Chondrocyte (in vitro differentiated cells): Measurements from ENCODE around the gene CDK6. TPM values are rescaled to one million over a fixed set of nuclear protein-coding genes. Genes with fewer than 3 reads are reported as not detected.

ENCODE experiments used
- DNase-seq: peaks from one replicate; pipeline ENCODE4 v3.0.0; 2021; ENCODE audit warnings: mixed read lengths, low spot score
- H3K27ac Mint-ChIP-seq: one replicate; pipeline ENCODE4 v1.8.0; 2021; ENCODE audit warnings: mild to moderate bottlenecking, moderate library complexity, mixed read lengths; ENCODE audit not compliant: unreplicated experiment
- H3K27me3 Mint-ChIP-seq: 2 replicates; pipeline ENCODE4 v1.8.0; 2021; ENCODE audit warnings: low read depth, mixed read lengths
- H3K36me3 Mint-ChIP-seq: 2 replicates; pipeline ENCODE4 v1.8.0; 2021; ENCODE audit warnings: low read depth, mixed read lengths
- H3K4me1 Mint-ChIP-seq: 2 replicates; pipeline ENCODE4 v1.8.0; 2021; ENCODE audit warnings: low read depth, mild to moderate bottlenecking, mixed read lengths
- H3K4me3 Mint-ChIP-seq: one replicate; pipeline ENCODE4 v1.8.0; 2021; ENCODE audit warnings: mild to moderate bottlenecking, moderate library complexity, mixed read lengths; ENCODE audit not compliant: unreplicated experiment
- H3K9me3 Mint-ChIP-seq: 2 replicates; pipeline ENCODE4 v1.8.0; 2021; ENCODE audit warnings: low read depth, mixed read lengths
- CTCF ChIP-seq: fragments of 200-600 bp; sonication (generic); IDR thresholded peaks from 2 replicates; pipeline ENCODE4 v1.5.0; 2021; ENCODE audit warnings: antibody characterized with exemption, mild to moderate bottlenecking, moderate library complexity
- total RNA-seq: library from RNA; stranded (reverse); gene quantifications from 3 replicates; pipeline ENCODE4 v1.2.1, GENCODE V29; 2021

CDK6 gene
- total RNA-seq, 1 donor from 2014 or later: 162 TPM

- peaks cover 46% of the 10 kb centered on the region for H3K4me1 Mint-ChIP-seq
- H3K4me3 Mint-ChIP-seq: no peak overlapping the region
- peaks cover 21% of the 10 kb centered on the region for H3K36me3 Mint-ChIP-seq
- H3K27ac Mint-ChIP-seq: no peak overlapping the region
- TF ChIP-seq CTCF: no peak
- H3K27me3 Mint-ChIP-seq: no peaks in the 10 kb centered on the region
- no peaks in the 10 kb centered on the region for H3K9me3 Mint-ChIP-seq
- DNase-seq: no peak
These were observed 213.7 kb downstream of the CDK6 start for GRCh38 chr7:92622685-92623084.

GRCh38 chr7:92622030-92622429, 214.3 kb downstream of the CDK6 start:
- peaks cover 21% of the 10 kb centered on the region for H3K36me3 Mint-ChIP-seq
- no peak for DNase-seq
- peaks cover 46% of the 10 kb centered on the region for H3K4me1 Mint-ChIP-seq
- H3K27me3 Mint-ChIP-seq: no peaks in the 10 kb centered on the region
- peak overlapping the region; percentile 85 for H3K27ac Mint-ChIP-seq
- H3K4me3 Mint-ChIP-seq: no peak overlapping the region
- no peak for TF ChIP-seq CTCF
- no peaks in the 10 kb centered on the region for H3K9me3 Mint-ChIP-seq

GRCh38 chr7:92621561-92622023, 214.8 kb downstream of the CDK6 start:
- Mint-ChIP-seq H3K27me3 (no peaks in the 10 kb centered on the region), H3K27ac (peak overlapping the region; percentile 85), H3K9me3 (no peaks in the 10 kb centered on the region), H3K4me1 (peaks cover 46% of the 10 kb centered on the region), H3K36me3 (peaks cover 26% of the 10 kb centered on the region), H3K4me3 (no peak overlapping the region)
- no peak for TF ChIP-seq CTCF
- DNase-seq: no peak

- peak; percentile 89 for TF ChIP-seq CTCF
- DNase-seq: no peak
- Mint-ChIP-seq H3K4me1 (peaks cover 46% of the 10 kb centered on the region), H3K9me3 (no peaks in the 10 kb centered on the region), H3K4me3 (no peak overlapping the region), H3K36me3 (peaks cover 28% of the 10 kb centered on the region), H3K27ac (peak overlapping the region; percentile 73), H3K27me3 (no peaks in the 10 kb centered on the region)
These were observed 215.3 kb downstream of the CDK6 start for GRCh38 chr7:92621026-92621540.

GRCh38 chr7:92615861-92616260, 220.5 kb downstream of the CDK6 start:
- H3K27me3 Mint-ChIP-seq: no peaks in the 10 kb centered on the region
- no peaks in the 10 kb centered on the region for H3K9me3 Mint-ChIP-seq
- H3K36me3 Mint-ChIP-seq: peaks cover 26% of the 10 kb centered on the region
- H3K4me1 Mint-ChIP-seq: peaks cover 42% of the 10 kb centered on the region
- no peak overlapping the region for H3K4me3 Mint-ChIP-seq
- no peak for DNase-seq
- no peak overlapping the region for H3K27ac Mint-ChIP-seq
- no peak for TF ChIP-seq CTCF
